RWPE2 (cell line): Measurements from ENCODE around the gene LRP1B.

Source experiments
- ATAC-seq: fragments of 200-7000 bp; cut with Tn5 transposase; 3 replicates; pipeline ENCODE4 v1.9.1; 2021; ENCODE audit warnings: low read depth
- DNase-seq: peaks from one replicate; pipeline ENCODE4 v3.0.0-alpha.2; 2020; ENCODE audit warnings: low spot score
- H3K27ac ChIP-seq: fragments of 450-650 bp; 2 replicates; pipeline ENCODE4 v1.5.1; 2017; ENCODE audit warnings: mild to moderate bottlenecking; ENCODE audit not compliant: poor library complexity, severe bottlenecking
- H3K27me3 ChIP-seq: fragments of 250-450 bp; sonication (Bioruptor Pico); 2 replicates; pipeline ENCODE4 v1.5.1; 2021; ENCODE audit warnings: mild to moderate bottlenecking, moderate library complexity; ENCODE audit not compliant: insufficient read depth, poor library complexity, severe bottlenecking
- H3K36me3 ChIP-seq: fragments of 250-450 bp; sonication (Bioruptor Pico); 2 replicates; pipeline ENCODE4 v1.5.1; 2020; ENCODE audit warnings: low read depth, mild to moderate bottlenecking, moderate library complexity
- H3K4me1 ChIP-seq: fragments of 250-450 bp; sonication (Bioruptor Pico); 2 replicates; pipeline ENCODE4 v1.5.1; 2021; ENCODE audit warnings: mild to moderate bottlenecking, moderate library complexity; ENCODE audit not compliant: insufficient read depth, poor library complexity, severe bottlenecking
- H3K4me3 ChIP-seq: fragments of 250-450 bp; sonication (Bioruptor Pico); 2 replicates; pipeline ENCODE4 v1.5.1; 2021; ENCODE audit warnings: mild to moderate bottlenecking, moderate library complexity; ENCODE audit not compliant: severe bottlenecking
- H3K9me3 ChIP-seq: fragments of 250-450 bp; sonication (Bioruptor Pico); 2 replicates; pipeline ENCODE4 v1.5.1; 2021; ENCODE audit warnings: mild to moderate bottlenecking, moderate library complexity; ENCODE audit not compliant: severe bottlenecking
- TF ChIP-seq, protein P1 (sequence below): fragments of 450-650 bp; IDR thresholded peaks from one replicate; pipeline ENCODE4 v1.5.1; 2017; ENCODE audit warnings: mild to moderate bottlenecking, moderate library complexity; ENCODE audit not compliant: poor library complexity, severe bottlenecking

Gene LRP1B

DNA sequence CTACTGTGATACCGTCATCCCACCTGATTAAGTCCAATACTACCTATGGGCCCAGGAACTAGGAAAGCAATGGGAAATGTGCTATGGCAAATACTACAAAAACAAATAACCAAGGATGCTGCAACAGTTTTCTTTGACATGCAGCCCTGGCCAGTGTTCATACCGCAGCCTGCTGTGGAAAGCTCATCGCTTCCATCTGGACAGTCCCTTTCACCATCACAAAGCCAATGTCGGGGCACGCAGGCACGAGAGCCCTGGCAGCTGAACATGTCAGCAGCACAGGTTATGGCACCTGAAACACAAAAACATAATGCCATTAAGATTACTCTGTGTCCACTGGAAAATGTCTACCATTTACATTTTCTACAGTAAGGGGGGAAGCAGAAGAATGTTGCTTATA is 1621.1 kb downstream of the LRP1B start:
- ATAC-seq, result no peak

GRCh38 chr2:140508756-140509155 is 1622.1 kb downstream of the LRP1B start:
- no peaks in the 10 kb centered on the region for H3K9me3 ChIP-seq
- no peak overlapping the region for H3K4me3 ChIP-seq
- no peak overlapping the region for H3K27ac ChIP-seq
- no peaks in the 10 kb centered on the region for H3K36me3 ChIP-seq
- TF ChIP-seq, protein P1, sequence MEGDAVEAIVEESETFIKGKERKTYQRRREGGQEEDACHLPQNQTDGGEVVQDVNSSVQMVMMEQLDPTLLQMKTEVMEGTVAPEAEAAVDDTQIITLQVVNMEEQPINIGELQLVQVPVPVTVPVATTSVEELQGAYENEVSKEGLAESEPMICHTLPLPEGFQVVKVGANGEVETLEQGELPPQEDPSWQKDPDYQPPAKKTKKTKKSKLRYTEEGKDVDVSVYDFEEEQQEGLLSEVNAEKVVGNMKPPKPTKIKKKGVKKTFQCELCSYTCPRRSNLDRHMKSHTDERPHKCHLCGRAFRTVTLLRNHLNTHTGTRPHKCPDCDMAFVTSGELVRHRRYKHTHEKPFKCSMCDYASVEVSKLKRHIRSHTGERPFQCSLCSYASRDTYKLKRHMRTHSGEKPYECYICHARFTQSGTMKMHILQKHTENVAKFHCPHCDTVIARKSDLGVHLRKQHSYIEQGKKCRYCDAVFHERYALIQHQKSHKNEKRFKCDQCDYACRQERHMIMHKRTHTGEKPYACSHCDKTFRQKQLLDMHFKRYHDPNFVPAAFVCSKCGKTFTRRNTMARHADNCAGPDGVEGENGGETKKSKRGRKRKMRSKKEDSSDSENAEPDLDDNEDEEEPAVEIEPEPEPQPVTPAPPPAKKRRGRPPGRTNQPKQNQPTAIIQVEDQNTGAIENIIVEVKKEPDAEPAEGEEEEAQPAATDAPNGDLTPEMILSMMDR, result no peak
- DNase-seq (no peak), ATAC-seq (no peak)
- no peaks in the 10 kb centered on the region for H3K4me1 ChIP-seq
- no peaks in the 10 kb centered on the region for H3K27me3 ChIP-seq

More for the DNA sequence above, 1621.1 kb downstream of the LRP1B start:
- H3K36me3 ChIP-seq, result no peaks in the 10 kb centered on the region
- TF ChIP-seq, protein P1, result no peak
- no peak for DNase-seq
- H3K4me3 ChIP-seq, result no peak overlapping the region
- H3K27ac ChIP-seq, result no peak overlapping the region
- no peaks in the 10 kb centered on the region for H3K9me3 ChIP-seq
- no peaks in the 10 kb centered on the region for H3K4me1 ChIP-seq
- H3K27me3 ChIP-seq, result no peaks in the 10 kb centered on the region

- Histone ChIP-seq H3K27ac (no peak overlapping the region), H3K36me3 (no peaks in the 10 kb centered on the region)
- DNase-seq, result no peak
Observed at GRCh38 chr2:140506606-140507005, 1624.2 kb downstream of the LRP1B start.

DNA sequence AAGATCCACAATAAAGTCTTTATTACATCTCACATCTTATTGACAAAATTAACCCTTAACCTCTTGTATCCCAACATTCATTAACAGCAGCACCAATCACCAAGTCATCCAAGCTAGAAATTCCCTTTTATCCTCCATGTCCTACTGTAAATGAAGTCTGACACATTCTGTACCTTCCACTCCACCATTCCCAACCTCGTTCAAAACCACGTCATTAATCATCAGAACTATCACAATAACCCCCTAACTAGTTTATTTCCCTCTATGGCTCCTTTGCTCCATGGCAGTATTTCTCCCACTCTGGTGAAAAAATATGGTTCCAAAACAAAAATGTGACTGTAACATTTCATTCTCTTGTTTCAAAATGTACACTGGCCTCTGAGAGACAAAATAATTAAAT is 1626.2 kb downstream of the LRP1B start:
- ATAC-seq (no peak), DNase-seq (no peak)
- Histone ChIP-seq H3K4me3 (no peak overlapping the region), H3K9me3 (no peaks in the 10 kb centered on the region), H3K4me1 (peaks cover 2% of the 10 kb centered on the region), H3K27me3 (no peaks in the 10 kb centered on the region), H3K27ac (no peak overlapping the region), H3K36me3 (no peaks in the 10 kb centered on the region)
- TF ChIP-seq, protein P1, result no peak

More at GRCh38 chr2:140506606-140507005, 1624.2 kb downstream of the LRP1B start:
- ATAC-seq, result no peak
- Histone ChIP-seq H3K4me1 (peaks cover 2% of the 10 kb centered on the region), H3K27me3 (no peaks in the 10 kb centered on the region), H3K9me3 (no peaks in the 10 kb centered on the region), H3K4me3 (no peak overlapping the region)
- TF ChIP-seq, protein P1, result no peak

GRCh38 chr2:140502951-140503630 is 1627.7 kb downstream of the LRP1B start:
- Histone ChIP-seq H3K36me3 (no peaks in the 10 kb centered on the region), H3K9me3 (no peaks in the 10 kb centered on the region), H3K27me3 (no peaks in the 10 kb centered on the region), H3K4me3 (no peak overlapping the region), H3K4me1 (peaks cover 2% of the 10 kb centered on the region), H3K27ac (no peak overlapping the region)
- no peak for DNase-seq
- TF ChIP-seq, protein P1, result no peak
- ATAC-seq, result peak; percentile 83
